H1 (cell line): ENCODE results near the gene MX1. TPM values are rescaled to one million over a fixed set of nuclear protein-coding genes. Genes with fewer than 3 reads are reported as not detected.

Experiments
- CTCF ChIA-PET: fragments of 300-600 bp; sonication (Branson Sonifier 250); formaldehyde crosslinking; loops from one replicate; lab custom pipeline; 2021; ENCODE audit not compliant: partially characterized antibody; lab: Charles Lee
- POLR2A ChIA-PET: fragments of 300-600 bp; sonication (Branson Sonifier 250); formaldehyde crosslinking; loops from one replicate; lab custom pipeline; 2021; ENCODE audit warnings: inconsistent platforms; ENCODE audit not compliant: partially characterized antibody; lab: Charles Lee
- DNase-seq, 2 experiments: peaks; one replicate each; pipeline versions ENCODE4 v3.0.0 to v3.0.0-alpha.2; 2010 to 2022; ENCODE audit warnings: low spot score in 2 of 2, low read depth in 1 of 2, mixed read lengths in 1 of 2
- FAIRE-seq: peaks from 2 replicates; lab custom pipeline; 2011; peaks lifted over from hg19 to GRCh38; lab: Jason Lieb, UNC
- H2AFZ ChIP-seq: 2 replicates; pipeline ENCODE4 v1.8.1; 2012; ENCODE audit warnings: low read length, inconsistent platforms
- H2AK5ac ChIP-seq: 2 replicates; pipeline ENCODE4 v1.6.1; 2013; ENCODE audit warnings: low read depth, low read length
- H2BK120ac ChIP-seq: replicated peaks from 2 replicates; pipeline ENCODE3; 2013; ENCODE audit warnings: low read depth, low read length, inconsistent platforms
- H2BK12ac ChIP-seq: 2 replicates; pipeline ENCODE4 v1.6.1; 2013; ENCODE audit warnings: low read depth, low read length
- H2BK15ac ChIP-seq: 2 replicates; pipeline ENCODE4 v1.6.1; 2013; ENCODE audit warnings: low read length
- H2BK20ac ChIP-seq: 2 replicates; pipeline ENCODE4 v1.6.1; 2013; ENCODE audit warnings: low read length
- H2BK5ac ChIP-seq: 2 replicates; pipeline ENCODE4 v1.6.1; 2013; ENCODE audit warnings: low read depth, low read length
- H3K14ac ChIP-seq: 2 replicates; pipeline ENCODE4 v1.6.1; 2013; ENCODE audit warnings: inconsistent platforms; ENCODE audit not compliant: insufficient read length
- H3K18ac ChIP-seq: 2 replicates; pipeline ENCODE4 v1.6.1; 2013; ENCODE audit warnings: low read length; ENCODE audit errors: extremely low read depth
- H3K23ac ChIP-seq: 2 replicates; pipeline ENCODE4 v1.6.1; 2013; ENCODE audit warnings: inconsistent platforms; ENCODE audit not compliant: insufficient read length
- H3K23me2 ChIP-seq: 2 replicates; pipeline ENCODE4 v1.6.1; 2013; ENCODE audit warnings: low read depth, low read length
- H3K27ac ChIP-seq: 2 replicates; pipeline ENCODE4 v1.6.1; 2011; ENCODE audit warnings: low read depth, low read length, inconsistent platforms
- H3K27me3 ChIP-seq, 4 experiments: replicated peaks in 1 of 4; 1 replicate in 1 of 4; 2 replicates in 3 of 4; pipeline versions ENCODE4 v1.6.1 to v1.8.1; 2011 to 2013; ENCODE audit warnings: low read length in 3 of 4, mild to moderate bottlenecking in 3 of 4, inconsistent platforms in 2 of 4, mixed read lengths in 2 of 4, moderate library complexity in 1 of 4; ENCODE audit not compliant: control insufficient read depth in 3 of 4, insufficient read depth in 3 of 4; ENCODE audit errors: extremely low read depth in 1 of 4
- H3K36me3 ChIP-seq, 4 experiments: 2 replicates each; pipeline versions ENCODE4 v1.6.1 to v1.8.1; 2011 to 2013; ENCODE audit warnings: mild to moderate bottlenecking in 4 of 4, low read length in 3 of 4, moderate library complexity in 2 of 4, control low read depth in 1 of 4, inconsistent platforms in 1 of 4; ENCODE audit not compliant: insufficient read depth in 4 of 4, control insufficient read depth in 2 of 4
- H3K4ac ChIP-seq: replicated peaks from 2 replicates; pipeline ENCODE3; 2013; ENCODE audit warnings: low read length, low read depth, mixed read lengths, inconsistent platforms; ENCODE audit not compliant: insufficient read length
- H3K4me1 ChIP-seq, 4 experiments: replicated peaks in 1 of 4; 1 replicate in 1 of 4; 2 replicates in 3 of 4; pipeline versions ENCODE4 v1.6.1 to v1.8.1; 2011 to 2013; ENCODE audit warnings: low read length in 3 of 4, inconsistent platforms in 2 of 4, mixed read lengths in 1 of 4; ENCODE audit not compliant: insufficient read depth in 4 of 4, control insufficient read depth in 3 of 4
- H3K4me2 ChIP-seq, 2 experiments: 2 replicates each; pipeline versions ENCODE4 v1.6.1 to v1.8.1; 2011 to 2013; ENCODE audit warnings: low read depth in 2 of 2, low read length in 2 of 2, control low read depth in 1 of 2, inconsistent platforms in 1 of 2, mild to moderate bottlenecking in 1 of 2; ENCODE audit not compliant: insufficient read depth in 1 of 2
- H3K4me3 ChIP-seq, 4 experiments: fragments of 200-600, 300-600 bp in 1 of 4; sonication (generic), shearing (Covaris generic), sonication (Bioruptor Twin) in 1 of 4; 2 replicates each; pipeline versions ENCODE4 v1.5.1 to v1.8.1; 2011 to 2016; ENCODE audit warnings: low read length in 4 of 4, low read depth in 3 of 4, control low read depth in 2 of 4, inconsistent platforms in 2 of 4, mild to moderate bottlenecking in 2 of 4, mixed read lengths in 1 of 4, moderate library complexity in 1 of 4; ENCODE audit not compliant: insufficient read depth in 2 of 4; ENCODE audit errors: extremely low read depth in 1 of 4
- H3K56ac ChIP-seq: replicated peaks from 2 replicates; pipeline ENCODE3; 2013; ENCODE audit warnings: low read depth, mild to moderate bottlenecking, mixed read lengths, low read length, inconsistent platforms; ENCODE audit not compliant: insufficient read length
- H3K79me1 ChIP-seq: 2 replicates; pipeline ENCODE4 v1.6.1; 2013; ENCODE audit warnings: low read depth, low read length, control low read depth
- H3K79me2 ChIP-seq, 2 experiments: 2 replicates each; pipeline versions ENCODE4 v1.6.1 to v1.8.1; 2012 to 2013; ENCODE audit warnings: low read length in 2 of 2, mild to moderate bottlenecking in 2 of 2, inconsistent platforms in 1 of 2; ENCODE audit not compliant: insufficient read depth in 2 of 2, control insufficient read depth in 1 of 2
- H3K9ac ChIP-seq, 4 experiments: replicated peaks in 1 of 4; 1 replicate in 1 of 4; 2 replicates in 3 of 4; pipeline versions ENCODE4 v1.6.1 to v1.8.1; 2011 to 2013; ENCODE audit warnings: low read depth in 3 of 4, low read length in 3 of 4, control low read depth in 2 of 4, mild to moderate bottlenecking in 2 of 4, moderate library complexity in 2 of 4, inconsistent platforms in 1 of 4; ENCODE audit errors: extremely low read depth in 1 of 4
- H3K9me3 ChIP-seq, 2 experiments: 2 replicates each; pipeline versions ENCODE4 v1.6.1 to v1.8.1; 2012 to 2013; ENCODE audit warnings: mild to moderate bottlenecking in 2 of 2, moderate library complexity in 2 of 2, control low read depth in 1 of 2, inconsistent platforms in 1 of 2, low read depth in 1 of 2, low read length in 1 of 2, mixed read lengths in 1 of 2; ENCODE audit not compliant: insufficient read depth in 2 of 2
- H4K20me1 ChIP-seq, 2 experiments: replicated peaks in 1 of 2; 2 replicates each; pipeline versions ENCODE3 to v1.8.1; 2011 to 2013; ENCODE audit warnings: inconsistent platforms in 2 of 2, low read length in 2 of 2, mild to moderate bottlenecking in 1 of 2; ENCODE audit not compliant: insufficient read depth in 2 of 2, control insufficient read depth in 1 of 2
- H4K5ac ChIP-seq: 2 replicates; pipeline ENCODE4 v1.6.1; 2013; ENCODE audit warnings: low read length, low read depth, mixed read lengths, inconsistent platforms; ENCODE audit not compliant: insufficient read length
- H4K8ac ChIP-seq: 2 replicates; pipeline ENCODE4 v1.8.0; 2013; ENCODE audit warnings: mild to moderate bottlenecking, moderate library complexity, low read length, inconsistent platforms; ENCODE audit not compliant: insufficient read depth; ENCODE audit errors: extremely low read depth
- H4K91ac ChIP-seq: replicated peaks from 2 replicates; pipeline ENCODE3; 2013; ENCODE audit warnings: low read length, mixed read lengths, inconsistent platforms; ENCODE audit not compliant: insufficient read length
- ASH2L ChIP-seq: fragments of 200-600, 300-600 bp; sonication (generic); IDR thresholded peaks from one replicate; pipeline ENCODE4 v1.7.1; 2017; ENCODE audit warnings: low read length
- CEBPB ChIP-seq: IDR thresholded peaks from 2 replicates; pipeline ENCODE4 v1.6.1; 2012; ENCODE audit warnings: low read depth, low read length
- MAFK ChIP-seq: IDR thresholded peaks from 2 replicates; pipeline ENCODE4 v1.6.1; 2012; ENCODE audit warnings: low read depth, mild to moderate bottlenecking, improper control_type of control experiment, low read length
- POLR2A ChIP-seq, 2 experiments: IDR thresholded peaks; 1 replicate in 1 of 2; 2 replicates in 1 of 2; pipeline ENCODE4 v1.6.1; 2011; ENCODE audit warnings: low read depth in 2 of 2, low read length in 2 of 2, mild to moderate bottlenecking in 2 of 2; ENCODE audit errors: control extremely low read depth in 1 of 2
- SRF ChIP-seq: IDR thresholded peaks from 2 replicates; pipeline ENCODE4 v1.6.1; 2011; ENCODE audit warnings: mild to moderate bottlenecking, low read depth, low read length, moderate library complexity
- TEAD4 ChIP-seq: IDR thresholded peaks from 2 replicates; pipeline ENCODE4 v1.6.1; 2012; ENCODE audit warnings: low read depth, low read length, inconsistent platforms, mixed read lengths
- WGBS, 2 experiments: shearing (Covaris generic) in 1 of 2; methylation state at CpG; one replicate each; pipeline versions ENCODE4 v1.1.6 to v1.1.7; 2013 to 2015; ENCODE audit warnings: low lambda C conversion rate in 2 of 2, mixed read lengths in 2 of 2, inconsistent platforms in 1 of 2, low coverage in 1 of 2, missing lambda C conversion rate in 1 of 2; ENCODE audit not compliant: insufficient replicate concordance in 2 of 2, insufficient coverage in 1 of 2, insufficient read length in 1 of 2; ENCODE audit errors: extremely low coverage in 1 of 2, missing lambda C conversion rate in 1 of 2; 5-methylcytosine and 5-hydroxymethylcytosine counted together
- polyA plus RNA-seq, 7 experiments: library from polyadenylated mRNA; depleted of rRNA in 3 of 7; stranded (reverse) in 5 of 7; unstranded in 2 of 7; fragments of >200 nt in 5 of 7; fragments of 200-250 nt in 2 of 7; gene quantifications; 1 replicate in 5 of 7; 2 replicates in 1 of 7; 4 replicates in 1 of 7; pipeline versions ENCODE4 v1.2.1 to v1.2.3, GENCODE V29; 2011 to 2013; ENCODE audit warnings: missing spikeins in 2 of 7, mixed read lengths in 2 of 7
- total RNA-seq: library from RNA; stranded (reverse); fragmentation: NEBNext Ultra II Directional; extraction: Animal tissue kit (Norgen Biotek cat#: 25700); gene quantifications from 2 replicates; pipeline ENCODE4 v1.2.1, GENCODE V29; 2021
- TF ChIP-seq, protein P1 (sequence below): IDR thresholded peaks from 2 replicates; pipeline ENCODE4 v1.6.1; 2012; ENCODE audit warnings: inconsistent platforms

The MX1 gene
- total and polyA plus RNA-seq, 2 of the 8 experiments (the other 6 are each of a cell fraction or from before 2014, with no cell fraction given): 3.8 to 5.7 TPM

DNA sequence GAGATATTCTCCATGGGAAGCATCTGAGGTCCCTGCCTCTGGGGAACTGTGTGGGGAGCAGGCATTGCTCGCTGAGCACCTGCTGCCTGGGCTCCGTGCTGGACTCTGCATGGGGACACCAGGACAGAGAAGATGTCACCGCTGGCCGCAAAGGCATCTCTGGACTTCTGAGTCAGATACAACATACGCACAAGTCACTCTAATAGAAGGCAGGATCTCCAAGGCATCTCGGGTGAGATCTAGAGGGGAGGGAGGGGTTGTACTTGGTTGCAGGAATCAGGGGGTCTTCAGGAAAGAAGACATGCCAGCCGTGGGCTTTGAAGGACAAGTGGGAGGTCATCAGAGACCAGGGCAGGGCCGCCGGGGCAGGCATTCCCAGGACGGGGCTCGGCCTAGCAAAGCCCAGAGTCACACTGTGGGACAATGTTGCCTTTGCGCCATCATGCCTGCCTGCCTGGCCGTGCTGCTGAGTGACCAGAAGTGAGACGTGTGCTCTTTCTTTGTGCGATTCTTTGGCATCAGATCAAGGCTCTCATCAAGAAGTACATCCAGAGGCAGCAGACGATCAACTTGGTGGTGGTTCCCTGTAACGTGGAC lies 35.9 kb upstream of the MX1 start:
- H4K8ac ChIP-seq: no peak overlapping the region
- 0 out of 4 replicates have a peak, but pooled peaks cover 0 to 3% of the 10 kb centered on the region in 2 experiments for H3K9me3 ChIP-seq
- no peaks in the 10 kb centered on the region for H3K79me1 ChIP-seq
- no peaks in the 10 kb centered on the region for H3K36me3 ChIP-seq
- H2AFZ ChIP-seq: no peak overlapping the region
- no peak overlapping the region for H3K14ac ChIP-seq
- POLR2A ChIA-PET: no interaction called here
- CTCF ChIA-PET: no interaction called here
- H4K5ac ChIP-seq: no peak overlapping the region
- H3K23ac ChIP-seq: no peak overlapping the region
- H3K4me1 ChIP-seq: no peaks in the 10 kb centered on the region
- no peak overlapping the region for H3K18ac ChIP-seq
- H4K91ac ChIP-seq: no peak overlapping the region
- no peaks in the 10 kb centered on the region for H3K23me2 ChIP-seq
- H2BK12ac ChIP-seq: no peak overlapping the region
- no peak overlapping the region for H3K27ac ChIP-seq
- no peak overlapping the region for H2BK15ac ChIP-seq
- WGBS, 2 experiments: 93% methylated on average over 17 of the region's 17 CpGs; no CpG with 5 or more reads in 1 of the 2 experiments
- H3K56ac ChIP-seq: no peak overlapping the region
- H2BK20ac ChIP-seq: no peak overlapping the region
- DNase-seq (no peak), FAIRE-seq (no peak)
- H3K79me2 ChIP-seq: no peaks in the 10 kb centered on the region
- H3K9ac ChIP-seq: no peak overlapping the region
- H2BK120ac ChIP-seq: no peak overlapping the region
- no peaks in the 10 kb centered on the region for H4K20me1 ChIP-seq
- no peak overlapping the region for H3K4ac ChIP-seq
- no peaks in the 10 kb centered on the region for H3K27me3 ChIP-seq
- no peak overlapping the region for H2AK5ac ChIP-seq
- TF ChIP-seq SRF (no peak), MAFK (no peak), TEAD4 (no peak), POLR2A (IDR thresholded peaks at IDR 0.05; ENCODE audit: control extremely low read depth in 1 of 2, low read depth in 2 of 2, low read length in 2 of 2) (no peak), ASH2L (no peak), CEBPB (no peak)
- TF ChIP-seq, protein P1, sequence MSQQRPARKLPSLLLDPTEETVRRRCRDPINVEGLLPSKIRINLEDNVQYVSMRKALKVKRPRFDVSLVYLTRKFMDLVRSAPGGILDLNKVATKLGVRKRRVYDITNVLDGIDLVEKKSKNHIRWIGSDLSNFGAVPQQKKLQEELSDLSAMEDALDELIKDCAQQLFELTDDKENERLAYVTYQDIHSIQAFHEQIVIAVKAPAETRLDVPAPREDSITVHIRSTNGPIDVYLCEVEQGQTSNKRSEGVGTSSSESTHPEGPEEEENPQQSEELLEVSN: no peak
- H3K4me2 ChIP-seq: no peak overlapping the region
- H3K4me3 ChIP-seq: no peak overlapping the region
- no peak overlapping the region for H2BK5ac ChIP-seq
